Measurements from ENCODE around the gene ST6GALNAC2.

The ST6GALNAC2 gene

GRCh38 chr17:76553178-76553908 lies 32.3 kb downstream of the ST6GALNAC2 start:
- no peak for DNase-seq

- no peak for DNase-seq
Observed at GRCh38 chr17:76551685-76552084, 34.0 kb downstream of the ST6GALNAC2 start.

DNA sequence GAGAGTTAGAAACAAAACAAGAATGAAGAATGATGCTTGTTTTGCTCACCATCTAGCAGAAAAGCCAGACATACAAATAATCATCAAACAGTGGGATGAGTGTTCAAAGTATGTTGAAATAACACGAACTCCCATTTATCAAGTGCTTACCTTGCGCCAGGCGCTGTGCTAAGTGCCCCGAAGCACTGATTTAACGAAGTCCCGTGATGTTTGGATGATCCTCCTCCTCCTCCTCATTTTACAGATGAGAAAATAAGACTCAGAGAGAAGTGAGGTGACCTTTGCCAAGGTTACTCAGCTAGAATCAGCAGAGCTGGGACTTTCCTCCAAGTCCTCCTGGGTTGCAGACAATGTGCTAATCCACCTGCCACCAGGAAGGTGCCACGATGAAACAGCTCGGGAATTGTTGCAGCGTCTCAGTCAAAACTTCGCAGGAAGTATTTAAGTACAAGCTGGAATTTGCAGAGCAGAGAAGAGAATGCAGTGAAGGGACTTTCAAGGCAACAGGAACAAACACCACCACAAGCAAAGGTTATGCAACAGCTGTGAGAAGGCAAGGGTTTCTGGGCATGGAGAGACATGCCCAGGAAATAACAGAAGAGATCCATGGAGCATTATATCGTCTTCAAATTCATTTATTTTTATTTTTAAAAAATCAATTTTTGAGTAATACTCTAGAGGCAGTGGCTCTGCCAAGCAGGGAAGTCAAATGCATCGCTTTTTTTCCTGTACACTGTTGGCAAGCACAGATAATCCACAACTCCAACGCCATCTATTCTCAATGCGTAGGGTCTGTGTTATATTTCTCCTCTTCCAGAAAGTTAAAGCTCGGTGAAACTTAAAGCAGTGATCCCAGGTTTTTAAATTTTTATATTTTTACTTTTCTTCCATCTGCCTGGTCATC lies 34.7 kb downstream of the ST6GALNAC2 start:
- no peak for DNase-seq

DNA sequence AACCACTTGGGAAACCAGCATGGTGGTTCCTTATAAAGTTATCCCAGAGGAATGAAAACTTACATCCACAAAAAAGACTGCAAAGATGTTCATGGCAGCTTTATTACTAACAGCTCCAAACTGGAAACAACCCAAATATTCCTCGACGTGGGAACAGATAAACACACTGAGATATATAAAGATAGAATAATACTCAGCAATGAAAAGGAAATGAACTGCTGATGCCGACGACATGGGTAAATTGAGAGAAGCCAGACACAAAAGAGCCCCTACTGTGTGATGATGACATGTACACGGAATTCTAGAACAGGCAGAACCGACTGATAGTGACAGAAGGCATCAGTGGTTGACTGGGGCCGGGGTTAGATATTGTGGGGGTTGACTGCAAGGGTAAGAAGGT lies 36.1 kb downstream of the ST6GALNAC2 start:
- no peak for DNase-seq

- no peak for DNase-seq
Observed at GRCh38 chr17:76549215-76549518, 36.5 kb downstream of the ST6GALNAC2 start.

GRCh38 chr17:76548378-76549214 lies 37.1 kb downstream of the ST6GALNAC2 start:
- no peak for DNase-seq

DNA sequence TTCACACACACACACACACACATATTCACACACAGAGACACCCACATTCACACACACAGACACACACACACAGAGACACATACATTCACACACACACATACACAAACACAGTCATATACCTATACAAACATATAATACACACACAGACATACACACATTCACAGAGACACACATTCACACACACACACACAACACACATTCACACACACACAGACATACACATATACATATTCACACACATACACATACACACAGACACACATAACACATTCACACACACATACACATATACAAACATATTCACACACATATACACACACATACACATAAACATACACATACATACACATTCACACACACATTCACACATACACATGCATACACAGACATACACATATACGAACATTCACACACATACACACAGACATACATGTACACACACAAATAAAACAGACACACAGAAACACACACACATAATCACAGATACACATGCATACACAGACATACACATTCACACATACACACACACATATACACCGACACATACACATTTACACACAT lies 37.9 kb downstream of the ST6GALNAC2 start:
- no peak for DNase-seq

- peak; percentile 63 to 70 for DNase-seq
Observed at GRCh38 chr17:76547183-76547641, 38.4 kb downstream of the ST6GALNAC2 start.

DNA sequence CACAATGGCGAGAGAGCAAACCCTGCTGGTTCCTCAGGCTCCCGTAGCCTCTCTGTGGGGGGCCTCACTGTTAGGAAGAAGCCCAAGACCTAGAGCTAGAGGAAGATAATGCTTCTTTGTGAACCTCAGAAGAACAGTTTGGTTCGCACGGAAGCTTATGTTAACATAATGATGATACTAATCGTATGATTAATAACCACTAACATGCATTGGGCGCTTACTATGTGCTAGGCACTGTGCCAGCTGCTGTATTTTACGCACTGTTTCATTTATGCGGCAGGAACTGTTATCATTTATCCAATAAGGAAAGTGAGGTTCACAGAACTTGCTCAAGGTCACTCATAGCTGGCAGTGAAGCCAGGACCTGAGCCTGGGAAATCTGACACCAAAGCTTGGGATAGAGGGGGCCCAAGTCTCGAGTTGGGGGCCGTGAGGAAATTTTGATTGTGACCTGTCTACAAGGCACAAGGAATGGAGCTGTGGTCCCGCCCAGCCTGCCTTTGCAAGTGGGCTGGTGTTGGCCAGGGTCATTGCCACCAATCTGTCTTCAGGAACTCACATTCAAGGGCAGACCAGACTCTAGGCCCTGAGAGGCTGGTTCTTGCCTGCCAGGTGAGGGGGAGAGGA lies 39.0 kb downstream of the ST6GALNAC2 start:
- no peak for DNase-seq

DNA sequence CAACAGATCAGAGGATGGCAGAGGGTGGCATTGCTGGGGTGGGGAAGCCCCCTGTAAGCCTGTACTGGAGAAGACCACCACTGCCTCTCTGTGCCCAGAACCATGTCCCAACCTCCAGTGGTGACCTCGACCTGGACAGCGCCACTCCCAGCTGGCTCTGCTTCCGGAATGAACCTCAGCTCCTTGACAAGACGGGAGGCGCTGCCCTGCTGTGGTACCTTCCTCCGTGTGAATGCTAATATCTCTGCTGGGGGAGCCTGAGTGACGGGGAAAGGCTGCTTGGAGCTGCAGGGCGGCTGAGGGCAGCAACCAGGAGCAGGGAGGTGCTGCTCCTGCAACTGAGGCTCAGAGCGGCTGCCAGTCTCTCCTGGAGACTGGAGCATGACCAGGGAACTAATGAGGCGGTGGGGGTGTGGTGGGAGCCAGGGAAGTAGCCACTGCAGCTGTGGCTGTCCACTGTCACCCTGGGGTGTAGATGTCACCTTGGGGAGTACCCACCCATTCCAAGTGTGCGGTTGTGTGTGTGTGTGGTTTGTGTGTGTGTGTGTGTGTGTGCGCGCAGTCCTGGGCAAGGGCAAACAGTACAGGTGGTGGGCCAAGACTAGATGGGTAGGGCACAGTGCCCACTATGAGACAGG lies 39.6 kb downstream of the ST6GALNAC2 start:
- DNase-seq: no peak

DNA sequence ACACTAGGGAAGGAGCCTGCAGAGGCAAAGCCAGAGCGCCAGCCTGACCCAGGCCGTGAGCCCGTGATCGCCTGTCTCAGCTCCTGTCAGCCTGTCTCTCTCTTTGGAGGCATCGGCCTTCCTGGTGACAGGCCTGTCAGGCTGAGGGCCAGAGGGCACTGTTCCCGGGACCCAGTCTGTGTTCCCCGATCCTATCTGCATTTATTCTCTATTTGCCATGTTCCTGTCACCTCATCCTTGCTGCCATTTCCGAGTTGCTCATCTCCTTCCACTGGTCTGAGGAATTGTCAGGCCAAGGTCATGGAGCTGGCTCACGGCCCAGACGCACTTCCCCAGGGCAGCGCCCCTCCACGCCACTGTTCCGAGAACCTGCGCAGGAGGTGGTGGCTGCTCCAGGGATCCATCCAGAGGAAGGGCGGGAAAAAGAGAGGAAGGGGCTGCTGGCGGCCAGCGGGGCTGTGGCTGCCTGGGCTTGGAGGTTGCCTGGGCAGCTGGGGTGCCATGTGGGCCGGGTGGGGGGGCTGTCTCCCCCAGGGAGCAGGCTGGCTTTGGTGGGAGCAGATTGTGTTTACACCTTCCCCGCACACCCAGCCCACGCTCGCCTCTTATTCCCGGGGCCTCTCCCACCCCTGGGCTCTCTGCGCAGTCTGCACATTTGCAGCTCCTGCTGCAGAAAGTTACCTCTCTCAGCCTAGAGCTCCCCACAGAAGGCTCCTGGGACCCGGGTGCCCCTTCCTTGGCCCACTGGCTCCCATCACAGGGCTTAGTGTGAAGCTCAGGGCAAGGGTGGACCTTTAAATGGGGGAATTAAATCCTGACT lies 40.9 kb downstream of the ST6GALNAC2 start:
- no peak for DNase-seq

DNA sequence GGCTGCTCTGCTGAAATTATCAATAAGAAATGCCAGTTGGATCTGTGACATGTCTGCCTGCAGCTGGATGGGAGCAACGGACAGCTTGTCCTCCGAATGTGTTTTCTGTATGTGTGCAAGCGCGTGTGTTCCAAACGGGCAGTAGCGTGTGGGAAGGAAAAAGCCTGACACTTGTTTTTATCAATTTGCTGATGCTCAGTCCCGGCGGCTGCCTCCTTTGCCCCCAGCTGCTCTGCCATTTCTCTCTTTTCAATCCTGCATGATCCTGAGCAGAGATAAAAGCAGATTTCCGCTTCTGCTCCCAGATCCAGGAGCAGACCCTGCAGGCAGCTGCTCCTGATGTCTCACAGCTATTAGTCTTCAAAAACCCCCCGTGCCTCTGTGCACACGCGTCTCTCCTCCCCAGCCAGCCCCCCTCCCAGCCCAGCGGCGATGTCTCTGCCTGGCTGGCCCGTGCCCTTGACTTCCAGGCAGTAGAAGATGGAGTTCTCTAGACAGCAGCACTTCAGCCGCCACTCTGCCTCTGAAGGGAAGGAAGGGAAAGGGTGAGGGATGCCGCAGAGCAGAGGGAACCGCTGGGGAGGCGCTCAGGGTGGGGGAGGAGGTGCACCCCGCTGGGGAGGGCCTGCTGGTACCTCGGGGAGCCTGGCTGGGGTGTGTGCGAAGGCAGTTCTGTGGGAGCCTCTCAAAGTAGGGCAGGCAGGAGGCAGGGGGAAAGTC lies 41.7 kb downstream of the ST6GALNAC2 start:
- DNase-seq: no peak

- DNase-seq: no peak
Observed at GRCh38 chr17:76543482-76543825, 42.2 kb downstream of the ST6GALNAC2 start.

DNA sequence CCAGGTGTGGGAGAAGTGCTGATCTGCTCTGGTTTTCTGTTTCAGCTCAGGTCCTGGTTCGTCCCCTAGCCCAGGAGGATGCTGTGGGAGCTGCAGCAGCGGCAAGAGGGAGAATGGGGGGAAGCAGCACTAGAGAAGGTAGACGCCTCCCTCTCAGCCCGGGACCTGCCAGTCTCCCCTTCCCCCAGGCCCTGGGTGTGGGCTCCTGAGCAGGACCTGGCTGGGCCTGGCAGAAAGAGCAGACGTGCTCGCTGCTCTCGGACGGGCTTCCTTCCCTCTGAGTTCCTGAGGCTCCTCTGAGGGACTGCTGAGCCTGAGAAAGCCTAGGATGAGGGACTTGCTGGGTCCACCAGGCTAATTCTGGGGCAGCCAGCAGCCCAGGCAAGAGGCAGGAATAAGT lies 42.7 kb downstream of the ST6GALNAC2 start:
- no peak for DNase-seq

- DNase-seq: no peak
Observed at GRCh38 chr17:76542566-76542971, 43.1 kb downstream of the ST6GALNAC2 start.

GRCh38 chr17:76541739-76542454 lies 43.8 kb downstream of the ST6GALNAC2 start:
- no peak for DNase-seq

DNA sequence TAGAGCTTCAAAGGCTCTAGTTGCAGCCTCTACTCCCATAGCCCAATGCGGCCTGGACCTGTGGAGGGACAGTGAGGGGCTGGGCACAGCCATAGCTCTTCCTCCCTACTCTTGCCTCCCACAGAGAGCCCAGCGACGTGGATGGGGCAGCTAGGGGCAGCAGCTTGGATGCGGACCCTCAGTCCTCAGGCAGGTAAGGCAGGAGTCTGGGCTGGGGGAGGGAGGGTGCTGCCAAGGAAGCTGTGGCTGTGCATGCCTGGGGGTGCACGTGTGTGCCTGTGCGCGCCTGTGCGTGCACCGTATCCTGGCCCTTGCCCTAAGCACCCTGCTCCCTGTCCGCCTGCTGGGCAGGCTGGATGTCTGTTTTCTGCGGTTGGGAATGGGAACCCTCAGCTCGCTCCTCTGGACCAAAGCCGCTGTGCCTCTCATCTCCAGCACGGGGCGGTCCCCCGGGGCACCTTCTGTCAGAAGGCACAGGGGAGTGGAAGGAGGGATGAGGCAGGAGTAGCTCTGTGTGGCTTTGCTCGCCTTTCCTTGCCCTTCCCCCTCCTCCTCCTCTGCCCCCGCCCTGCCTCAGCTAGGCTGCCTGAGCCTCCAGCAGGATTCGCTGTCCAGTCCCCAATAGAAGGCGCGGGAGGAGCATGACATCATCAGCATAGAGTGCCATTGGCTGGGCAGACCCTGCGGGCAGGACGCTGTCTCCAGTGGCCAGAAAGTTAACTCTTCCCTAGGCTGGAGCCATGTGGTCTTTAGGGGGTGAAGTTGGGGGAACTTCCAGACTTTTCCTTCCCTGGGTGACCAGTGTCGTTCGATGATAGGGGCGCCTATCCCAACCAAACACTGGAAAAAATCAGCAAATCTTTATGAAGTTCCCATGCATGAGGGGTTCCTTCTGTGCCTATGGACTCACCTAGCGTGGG lies 45.0 kb downstream of the ST6GALNAC2 start:
- DNase-seq: peak in 1 of 2 experiments; percentile 50

DNA sequence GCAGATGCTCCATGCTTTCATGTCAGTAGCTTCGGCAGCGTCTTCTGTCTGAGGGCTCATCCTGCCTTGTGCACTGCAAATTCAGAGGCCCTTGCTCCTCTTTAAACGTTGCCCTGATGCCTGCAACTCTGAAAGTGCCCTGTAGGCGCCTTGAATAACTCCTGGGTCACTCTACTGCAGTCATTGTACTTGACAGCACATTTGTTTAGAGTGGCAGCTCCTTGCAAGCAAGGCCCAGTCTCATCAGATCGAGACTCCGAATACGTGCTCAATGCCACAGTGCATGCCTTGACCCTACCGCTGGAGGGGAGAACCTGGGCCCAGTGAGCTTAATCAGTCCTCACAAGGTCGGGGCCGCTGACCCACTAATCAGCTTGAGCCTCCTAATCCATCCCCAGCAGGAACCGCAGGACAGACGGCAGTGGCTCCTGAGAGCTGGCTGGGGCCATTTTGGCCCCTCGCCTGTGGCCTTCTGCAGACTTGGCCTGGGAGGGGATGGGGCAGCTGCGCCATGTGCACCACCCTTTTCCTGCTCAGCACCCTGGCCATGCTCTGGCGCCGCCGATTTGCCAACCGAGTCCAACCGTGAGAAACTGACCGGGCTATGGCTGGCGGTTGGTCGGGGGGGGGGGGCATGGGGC lies 45.9 kb downstream of the ST6GALNAC2 start, which contains the start of gene PRCD:
TSS of gene PRCD (plus strand) at position 414 of the 641 bp plus-strand sequence. CDS start at position 512, 98 bp downstream.
- DNase-seq: no peak
